Keratinocyte (primary cell): Measurements from ENCODE around the gene SPRTN.

Source experiments
- EZH2 ChIP-seq: IDR thresholded peaks from one replicate; pipeline ENCODE4 v1.6.1; 2012; ENCODE audit warnings: inconsistent platforms, mild to moderate bottlenecking, low read length, moderate library complexity
- TF ChIP-seq, protein P1 (sequence below), 3 experiments: IDR thresholded peaks in 1 of 3; conservative IDR thresholded peaks in 1 of 3; optimal IDR thresholded peaks in 1 of 3; 2 replicates in 2 of 3; 3 replicates in 1 of 3; pipeline versions ENCODE3 to v1.5.1; 2011; ENCODE audit warnings: low read length in 3 of 3, mild to moderate bottlenecking in 3 of 3, moderate library complexity in 2 of 3, control low read depth in 1 of 3, inconsistent platforms in 1 of 3; ENCODE audit not compliant: insufficient read depth in 2 of 3; ENCODE audit errors: extremely low read depth in 1 of 3

DNA sequence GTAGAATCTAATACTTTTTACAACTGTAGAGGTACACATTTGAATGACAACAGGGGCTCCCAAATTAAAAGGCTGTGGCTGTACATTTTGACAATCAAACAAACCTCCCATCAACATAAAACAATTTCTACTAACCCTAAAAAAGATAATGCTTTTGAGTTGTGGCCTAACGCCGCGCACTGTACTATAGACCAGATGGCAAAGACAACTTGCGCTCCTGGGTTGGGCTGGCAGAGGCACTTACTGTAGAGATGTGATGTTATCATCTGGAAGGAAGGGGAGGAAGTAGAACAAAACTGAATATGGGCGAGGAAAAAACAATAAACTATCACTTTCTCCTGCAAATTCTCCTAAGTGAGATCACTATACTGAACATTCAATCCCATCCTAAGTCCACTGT, 26.1 kb downstream of the SPRTN start:
- TF ChIP-seq, protein P1, sequence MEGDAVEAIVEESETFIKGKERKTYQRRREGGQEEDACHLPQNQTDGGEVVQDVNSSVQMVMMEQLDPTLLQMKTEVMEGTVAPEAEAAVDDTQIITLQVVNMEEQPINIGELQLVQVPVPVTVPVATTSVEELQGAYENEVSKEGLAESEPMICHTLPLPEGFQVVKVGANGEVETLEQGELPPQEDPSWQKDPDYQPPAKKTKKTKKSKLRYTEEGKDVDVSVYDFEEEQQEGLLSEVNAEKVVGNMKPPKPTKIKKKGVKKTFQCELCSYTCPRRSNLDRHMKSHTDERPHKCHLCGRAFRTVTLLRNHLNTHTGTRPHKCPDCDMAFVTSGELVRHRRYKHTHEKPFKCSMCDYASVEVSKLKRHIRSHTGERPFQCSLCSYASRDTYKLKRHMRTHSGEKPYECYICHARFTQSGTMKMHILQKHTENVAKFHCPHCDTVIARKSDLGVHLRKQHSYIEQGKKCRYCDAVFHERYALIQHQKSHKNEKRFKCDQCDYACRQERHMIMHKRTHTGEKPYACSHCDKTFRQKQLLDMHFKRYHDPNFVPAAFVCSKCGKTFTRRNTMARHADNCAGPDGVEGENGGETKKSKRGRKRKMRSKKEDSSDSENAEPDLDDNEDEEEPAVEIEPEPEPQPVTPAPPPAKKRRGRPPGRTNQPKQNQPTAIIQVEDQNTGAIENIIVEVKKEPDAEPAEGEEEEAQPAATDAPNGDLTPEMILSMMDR (optimal IDR thresholded peaks at IDR 0.05 in 1 of 3, IDR thresholded peaks at IDR 0.05 in 1 of 3, conservative IDR thresholded peaks at IDR 0.05 in 1 of 3; ENCODE audit: extremely low read depth in 1 of 3, insufficient read depth in 2 of 3, low read length in 3 of 3) = no peak
- no peak for TF ChIP-seq EZH2
